H9 (cell line): ENCODE measurements around the gene CTPS1. TPM values are rescaled to one million over a fixed set of nuclear protein-coding genes. Genes with fewer than 3 reads are reported as not detected.

Experiments used
- DNase-seq: peaks from one replicate; pipeline ENCODE4 v3.0.0-alpha.2; 2017
- H2AFZ ChIP-seq: one replicate; pipeline ENCODE4 v1.6.1; 2013; ENCODE audit warnings: mild to moderate bottlenecking, low read length, control low read depth, moderate library complexity
- H2AK5ac ChIP-seq: 2 replicates; pipeline ENCODE4 v1.6.1; 2013; ENCODE audit warnings: low read length, control low read depth, mixed read lengths; ENCODE audit not compliant: insufficient read length
- H2BK120ac ChIP-seq: one replicate; pipeline ENCODE4 v1.6.1; 2013; ENCODE audit warnings: low read depth, mild to moderate bottlenecking, low read length, control low read depth, inconsistent platforms; ENCODE audit not compliant: poor library complexity, severe bottlenecking
- H2BK12ac ChIP-seq: 2 replicates; pipeline ENCODE4 v1.6.1; 2013; ENCODE audit warnings: low read length, control low read depth, mixed read lengths, low read depth; ENCODE audit not compliant: insufficient read length
- H2BK15ac ChIP-seq: 2 replicates; pipeline ENCODE4 v1.6.1; 2013; ENCODE audit warnings: low read depth, low read length, control low read depth
- H2BK20ac ChIP-seq: one replicate; pipeline ENCODE4 v1.6.1; 2013; ENCODE audit warnings: low read depth, mild to moderate bottlenecking, low read length, control low read depth, inconsistent platforms; ENCODE audit not compliant: poor library complexity, severe bottlenecking
- H2BK5ac ChIP-seq: 2 replicates; pipeline ENCODE4 v1.6.1; 2013; ENCODE audit warnings: low read length, control low read depth, mixed read lengths; ENCODE audit not compliant: insufficient read length
- H3K14ac ChIP-seq: 2 replicates; pipeline ENCODE4 v1.6.1; 2013; ENCODE audit warnings: low read length, control low read depth; ENCODE audit not compliant: insufficient read depth
- H3K18ac ChIP-seq: 2 replicates; pipeline ENCODE4 v1.6.1; 2013; ENCODE audit warnings: low read depth, mild to moderate bottlenecking, mixed read lengths, low read length, control low read depth; ENCODE audit not compliant: insufficient read length
- H3K23ac ChIP-seq: 2 replicates; pipeline ENCODE4 v1.6.1; 2013; ENCODE audit warnings: low read length, control low read depth, mixed read lengths, low read depth; ENCODE audit not compliant: insufficient read length
- H3K23me2 ChIP-seq: 2 replicates; pipeline ENCODE4 v1.6.1; 2013; ENCODE audit warnings: low read depth, mild to moderate bottlenecking, mixed read lengths, low read length, control low read depth; ENCODE audit not compliant: insufficient read length, poor library complexity, severe bottlenecking
- H3K27ac ChIP-seq: 2 replicates; pipeline ENCODE4 v1.5.1; 2013; ENCODE audit warnings: low read length, control low read depth, mixed read lengths, low read depth; ENCODE audit not compliant: insufficient read length
- H3K27me3 ChIP-seq: 2 replicates; pipeline ENCODE4 v1.6.1; 2013; ENCODE audit warnings: low read length, control low read depth, inconsistent platforms; ENCODE audit not compliant: insufficient read depth
- H3K4ac ChIP-seq: 2 replicates; pipeline ENCODE4 v1.6.1; 2013; ENCODE audit warnings: low read depth, mild to moderate bottlenecking, control low read depth, inconsistent platforms, low read length, moderate library complexity
- H3K4me1 ChIP-seq: 2 replicates; pipeline ENCODE4 v1.6.1; 2013; ENCODE audit warnings: low read length, control low read depth, inconsistent platforms; ENCODE audit not compliant: insufficient read depth
- H3K4me2 ChIP-seq: 2 replicates; pipeline ENCODE4 v1.6.1; 2013; ENCODE audit warnings: low read length, control low read depth, mixed read lengths; ENCODE audit not compliant: insufficient read length, insufficient read depth
- H3K56ac ChIP-seq: 2 replicates; pipeline ENCODE4 v1.6.1; 2013; ENCODE audit warnings: low read depth, mild to moderate bottlenecking, mixed read lengths, low read length, control low read depth; ENCODE audit not compliant: insufficient read length
- H3K79me1 ChIP-seq: 2 replicates; pipeline ENCODE4 v1.6.1; 2013; ENCODE audit warnings: low read depth, mild to moderate bottlenecking, moderate library complexity, low read length, control low read depth, inconsistent platforms; ENCODE audit not compliant: insufficient read depth, poor library complexity, severe bottlenecking
- H3K79me2 ChIP-seq: 2 replicates; pipeline ENCODE4 v1.6.1; 2013; ENCODE audit warnings: low read length, control low read depth, inconsistent platforms; ENCODE audit not compliant: insufficient read depth
- H3K9ac ChIP-seq: 2 replicates; pipeline ENCODE4 v1.6.1; 2013; ENCODE audit warnings: low read length, control low read depth, mixed read lengths; ENCODE audit not compliant: insufficient read length; ENCODE audit errors: extremely low read depth
- H3K9me3 ChIP-seq: one replicate; pipeline ENCODE4 v1.6.1; 2013; ENCODE audit warnings: low read depth, low read length, inconsistent platforms; ENCODE audit not compliant: control insufficient read depth
- H3T11ph ChIP-seq: one replicate; pipeline ENCODE4 v1.6.1; 2013; ENCODE audit warnings: mild to moderate bottlenecking, low read length, control low read depth, inconsistent platforms
- H4K20me1 ChIP-seq: one replicate; pipeline ENCODE4 v1.6.1; 2013; ENCODE audit not compliant: control insufficient read depth, insufficient read length, insufficient read depth
- H4K5ac ChIP-seq: 2 replicates; pipeline ENCODE4 v1.6.1; 2013; ENCODE audit warnings: low read depth, mild to moderate bottlenecking, mixed read lengths, low read length, control low read depth; ENCODE audit not compliant: insufficient read length
- H4K8ac ChIP-seq: replicated peaks from 2 replicates; pipeline ENCODE4 v1.6.1; 2013; ENCODE audit warnings: low read length, control low read depth, mixed read lengths, low read depth; ENCODE audit not compliant: insufficient read length
- H4K91ac ChIP-seq: 2 replicates; pipeline ENCODE4 v1.6.1; 2013; ENCODE audit warnings: low read depth, mild to moderate bottlenecking, moderate library complexity, mixed read lengths, low read length, control low read depth; ENCODE audit not compliant: insufficient read length
- H3K27ac Mint-ChIP-seq, 3 experiments: 2 replicates in 2 of 3; 3 replicates in 1 of 3; pipeline ENCODE4 v1.8.0; 2020 to 2021; ENCODE audit warnings: mixed read lengths in 3 of 3, mild to moderate bottlenecking in 1 of 3, moderate library complexity in 1 of 3
- H3K27me3 Mint-ChIP-seq: 2 replicates; pipeline ENCODE4 v1.8.0; 2021; ENCODE audit warnings: low read depth, mild to moderate bottlenecking, moderate library complexity, mixed read lengths
- H3K36me3 Mint-ChIP-seq, 3 experiments: 2 replicates in 2 of 3; 3 replicates in 1 of 3; pipeline ENCODE4 v1.8.0; 2020 to 2021; ENCODE audit warnings: low read depth in 3 of 3, mixed read lengths in 3 of 3; ENCODE audit not compliant: insufficient read depth in 1 of 3
- H3K4me1 Mint-ChIP-seq, 2 experiments: 2 replicates each; pipeline ENCODE4 v1.8.0; 2020; ENCODE audit warnings: mixed read lengths in 2 of 2
- H3K4me3 Mint-ChIP-seq, 2 experiments: 2 replicates in 1 of 2; 3 replicates in 1 of 2; pipeline ENCODE4 v1.8.0; 2020 to 2021; ENCODE audit warnings: mild to moderate bottlenecking in 2 of 2, mixed read lengths in 2 of 2, moderate library complexity in 1 of 2
- H3K9me3 Mint-ChIP-seq, 2 experiments: 2 replicates in 1 of 2; 3 replicates in 1 of 2; pipeline ENCODE4 v1.8.0; 2020; ENCODE audit warnings: mild to moderate bottlenecking in 2 of 2, mixed read lengths in 2 of 2, moderate library complexity in 1 of 2
- WGBS: extraction: QIAGEN DNeasy Blood & Tissue Kit; methylation state at CpG from one replicate; pipeline ENCODE4 v1.1.7; 2013; ENCODE audit warnings: missing lambda C conversion rate, low lambda C conversion rate, mixed read lengths; ENCODE audit not compliant: insufficient read length; ENCODE audit errors: extremely low coverage; 5-methylcytosine and 5-hydroxymethylcytosine counted together
- total RNA-seq: library from RNA; stranded (reverse); gene quantifications from 2 replicates; pipeline ENCODE4 v1.2.1, GENCODE V29; 2021
- TF ChIP-seq, protein P1 (sequence below): fragments of 200-600 bp; sonication (generic); conservative IDR thresholded peaks from 3 replicates; pipeline ENCODE4 v1.8.0; 2021; ENCODE audit warnings: antibody characterized with exemption, mild to moderate bottlenecking

Gene CTPS1
- total RNA-seq, 1 experiment from 2014 or later: 105 TPM

DNA sequence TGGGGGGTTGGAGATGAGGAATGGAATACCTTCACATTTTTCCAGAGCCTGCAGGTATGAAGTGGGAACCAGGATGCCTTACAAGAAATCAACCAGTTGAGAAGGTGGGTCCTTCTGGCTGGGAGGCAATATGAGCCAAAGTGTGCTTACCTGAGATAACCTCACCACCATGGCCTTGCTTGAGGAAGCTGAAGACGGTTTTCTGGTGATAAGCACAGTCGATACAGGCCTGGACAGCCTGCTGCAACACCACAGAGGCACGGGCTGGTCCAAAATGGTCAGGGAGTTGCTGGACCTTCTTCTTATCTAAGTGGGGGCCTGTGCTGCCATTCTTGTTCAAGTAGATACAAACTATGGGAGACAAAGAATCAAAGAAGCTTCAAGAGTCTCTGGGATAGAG is 69.0 kb downstream of the CTPS1 start:
- Mint-ChIP-seq H3K4me3 (no peak overlapping the region), H3K36me3 (peaks cover 3 to 32% (median 21%) of the 10 kb centered on the region in 3 experiments; a peak in 6 of 7 replicates), H3K9me3 (no peaks in the 10 kb centered on the region), H3K27ac (no peak overlapping the region), H3K27me3 (no peaks in the 10 kb centered on the region), H3K4me1 (peaks cover 3 to 4% of the 10 kb centered on the region in 2 experiments; a peak in 1 of 4 replicates)
- no peak overlapping the region for H2AK5ac ChIP-seq
- no peaks in the 10 kb centered on the region for H4K20me1 ChIP-seq
- no peak overlapping the region for H3K4me2 ChIP-seq
- no peak overlapping the region for H2AFZ ChIP-seq
- H3K56ac ChIP-seq: no peak overlapping the region
- H3K14ac ChIP-seq: no peak overlapping the region
- no peak overlapping the region for H3K4ac ChIP-seq
- H3K23ac ChIP-seq: no peak overlapping the region
- H2BK12ac ChIP-seq: no peak overlapping the region
- H2BK120ac ChIP-seq: no peak overlapping the region
- no peak overlapping the region for H3K18ac ChIP-seq
- no peak overlapping the region for H4K8ac ChIP-seq
- H2BK5ac ChIP-seq: no peak overlapping the region
- TF ChIP-seq, protein P1, sequence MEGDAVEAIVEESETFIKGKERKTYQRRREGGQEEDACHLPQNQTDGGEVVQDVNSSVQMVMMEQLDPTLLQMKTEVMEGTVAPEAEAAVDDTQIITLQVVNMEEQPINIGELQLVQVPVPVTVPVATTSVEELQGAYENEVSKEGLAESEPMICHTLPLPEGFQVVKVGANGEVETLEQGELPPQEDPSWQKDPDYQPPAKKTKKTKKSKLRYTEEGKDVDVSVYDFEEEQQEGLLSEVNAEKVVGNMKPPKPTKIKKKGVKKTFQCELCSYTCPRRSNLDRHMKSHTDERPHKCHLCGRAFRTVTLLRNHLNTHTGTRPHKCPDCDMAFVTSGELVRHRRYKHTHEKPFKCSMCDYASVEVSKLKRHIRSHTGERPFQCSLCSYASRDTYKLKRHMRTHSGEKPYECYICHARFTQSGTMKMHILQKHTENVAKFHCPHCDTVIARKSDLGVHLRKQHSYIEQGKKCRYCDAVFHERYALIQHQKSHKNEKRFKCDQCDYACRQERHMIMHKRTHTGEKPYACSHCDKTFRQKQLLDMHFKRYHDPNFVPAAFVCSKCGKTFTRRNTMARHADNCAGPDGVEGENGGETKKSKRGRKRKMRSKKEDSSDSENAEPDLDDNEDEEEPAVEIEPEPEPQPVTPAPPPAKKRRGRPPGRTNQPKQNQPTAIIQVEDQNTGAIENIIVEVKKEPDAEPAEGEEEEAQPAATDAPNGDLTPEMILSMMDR: no peak
- H3T11ph ChIP-seq: no peak overlapping the region
- WGBS: no CpG with 5 or more reads among the region's 3 CpGs
- no peak overlapping the region for H4K5ac ChIP-seq
- no peaks in the 10 kb centered on the region for H3K27me3 ChIP-seq
- H3K23me2 ChIP-seq: no peaks in the 10 kb centered on the region
- no peaks in the 10 kb centered on the region for H3K4me1 ChIP-seq
- H3K79me1 ChIP-seq: no peaks in the 10 kb centered on the region
- H2BK20ac ChIP-seq: no peak overlapping the region
- H4K91ac ChIP-seq: no peak overlapping the region
- no peak overlapping the region for H3K9ac ChIP-seq
- DNase-seq: no peak
- no peaks in the 10 kb centered on the region for H3K9me3 ChIP-seq
- no peak overlapping the region for H3K27ac ChIP-seq
- H2BK15ac ChIP-seq: no peak overlapping the region
- H3K79me2 ChIP-seq: no peaks in the 10 kb centered on the region
